HG03108 (cell line): ENCODE results near the gene CHPT1.
"Not testable (repeated sequence)": the region's sequence is repeated elsewhere in the genome, so short reads cannot be mapped to it uniquely, and the experiment has no call there.

Experiments used
- ATAC-seq: cut with Tn5 transposase; IDR thresholded peaks from one replicate; pipeline ENCODE4 v1.9.1; 2021; ENCODE audit warnings: moderate library complexity; ENCODE audit not compliant: unreplicated experiment

Gene CHPT1

DNA sequence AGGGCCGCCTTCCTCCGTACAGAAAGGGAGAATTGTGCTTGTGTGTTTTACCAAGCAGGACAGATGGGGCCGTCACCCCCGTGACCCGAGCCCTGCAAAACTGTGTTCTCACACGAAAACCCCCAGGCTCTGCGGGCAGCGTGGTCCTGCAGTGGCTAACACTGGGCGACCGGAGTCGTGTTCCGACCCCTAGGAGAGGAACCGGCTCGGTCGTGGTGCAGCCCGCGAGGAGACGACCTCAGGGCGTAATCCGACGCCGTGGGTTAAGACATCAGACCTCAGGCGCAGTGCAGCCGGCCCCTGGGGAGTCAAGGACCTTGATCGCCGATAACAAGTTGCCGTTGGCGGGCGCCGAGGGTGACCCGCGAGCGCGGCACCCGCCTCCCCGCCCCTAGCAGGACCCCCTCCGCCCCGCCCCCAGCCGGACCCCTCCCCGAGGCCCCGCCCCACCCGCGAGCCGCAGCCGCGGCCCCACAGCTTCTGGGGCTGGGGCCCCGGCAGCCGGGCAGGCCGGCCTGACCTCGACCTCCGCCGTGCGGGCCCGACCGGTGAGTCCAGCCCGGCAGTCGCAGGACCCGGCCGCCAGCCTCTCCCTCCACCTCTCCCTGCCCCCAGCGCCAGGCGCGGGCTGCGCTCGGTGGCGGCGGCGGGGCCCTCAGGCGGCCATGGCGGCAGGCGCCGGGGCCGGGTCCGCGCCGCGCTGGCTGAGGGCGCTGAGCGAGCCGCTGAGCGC, at the start of gene CHPT1:
TSS of gene CHPT1 (plus strand) at position 444 of the 733 bp plus-strand sequence. CDS start at position 666, 222 bp downstream.
- ATAC-seq: peak; percentile 58

DNA sequence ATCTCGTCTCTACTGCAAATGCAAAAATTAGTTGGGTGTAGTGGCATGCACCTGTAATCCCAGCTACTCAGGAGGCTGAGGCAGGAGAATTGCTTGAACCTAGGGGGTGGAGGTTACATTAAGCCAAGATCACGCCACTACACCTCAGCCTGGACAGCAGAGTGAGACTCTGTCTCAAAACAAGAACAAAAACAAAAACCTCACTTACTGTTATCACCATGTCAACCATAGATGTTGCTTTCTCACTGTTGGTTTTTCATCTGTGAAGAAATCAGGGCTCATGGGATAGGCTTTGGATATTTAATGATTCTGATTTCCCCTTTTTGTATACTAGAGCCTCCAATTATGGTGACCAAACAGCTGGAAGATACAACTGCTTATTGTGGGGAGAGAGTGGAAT, 49.7 kb upstream of the CHPT1 start:
- ATAC-seq: no peak

DNA sequence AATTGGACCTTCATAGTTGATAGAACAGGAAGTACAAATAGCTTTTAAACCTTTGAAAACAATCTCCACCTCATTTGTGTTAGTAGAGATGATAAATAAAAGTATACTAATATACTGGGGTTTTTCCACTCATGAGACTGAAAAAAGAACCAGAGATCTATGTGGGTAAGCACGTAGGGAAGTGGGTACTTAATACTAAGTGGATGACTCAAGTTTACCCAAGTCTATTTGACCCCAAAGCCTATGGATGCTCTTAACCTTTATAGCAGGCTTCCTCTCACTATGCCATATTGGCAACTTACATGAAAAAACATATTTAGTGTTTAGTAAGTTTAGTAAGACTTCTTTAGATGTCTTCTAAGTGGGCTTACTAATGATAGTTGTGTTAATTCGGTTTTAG, 49.2 kb upstream of the CHPT1 start:
- ATAC-seq: no peak

DNA sequence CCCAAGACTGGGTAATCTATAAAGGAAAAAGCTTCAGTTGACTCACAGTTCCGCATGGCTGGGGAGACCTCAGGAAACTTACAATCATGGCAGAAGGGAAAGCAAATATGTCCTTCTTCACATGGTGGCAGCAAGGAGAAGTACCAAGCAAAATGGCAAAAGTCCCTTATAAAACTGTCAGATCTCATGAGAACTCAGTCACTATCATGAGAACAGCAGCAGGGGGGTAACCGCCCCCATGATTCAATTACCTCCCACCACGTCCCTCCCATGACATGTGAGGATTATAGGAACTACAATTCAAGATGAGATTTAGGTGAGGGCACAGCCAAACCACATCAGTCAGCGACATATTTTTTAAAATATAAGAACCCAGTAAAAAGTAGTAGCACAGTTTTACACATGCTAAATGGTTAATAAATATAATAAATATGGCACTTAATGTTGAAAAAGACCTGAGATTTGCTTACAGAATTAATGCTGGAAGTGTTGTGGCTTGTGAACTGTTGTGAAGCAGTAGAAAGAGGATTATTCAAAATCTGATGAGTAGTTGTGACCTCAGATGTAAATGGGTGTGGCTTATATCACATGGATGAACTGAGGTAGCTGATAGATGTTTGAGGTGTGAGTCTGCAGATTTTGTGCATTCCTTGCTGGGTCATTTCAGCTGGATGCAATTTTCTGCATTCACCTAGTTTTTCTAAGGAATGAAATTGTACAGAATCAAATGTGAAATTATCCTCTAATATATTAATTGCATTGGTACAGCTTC, 46.9 kb upstream of the CHPT1 start:
- no peak for ATAC-seq

DNA sequence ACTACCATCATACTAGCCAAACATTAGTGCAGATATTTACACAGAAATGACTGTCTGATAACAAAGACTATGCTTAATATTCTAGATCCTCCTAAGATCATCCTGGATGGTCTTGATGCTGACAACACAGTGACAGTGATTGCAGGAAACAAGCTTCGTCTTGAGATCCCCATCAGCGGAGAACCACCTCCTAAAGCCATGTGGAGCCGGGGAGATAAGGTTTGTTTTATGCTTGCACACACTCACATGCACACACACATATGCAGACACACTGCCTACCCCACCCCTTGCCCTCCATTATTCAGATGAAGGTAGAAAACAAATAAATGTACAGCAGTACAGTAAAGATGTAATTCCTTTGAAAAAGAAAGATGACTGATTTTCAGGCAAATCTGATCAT, 44.4 kb upstream of the CHPT1 start:
- ATAC-seq: no peak

DNA sequence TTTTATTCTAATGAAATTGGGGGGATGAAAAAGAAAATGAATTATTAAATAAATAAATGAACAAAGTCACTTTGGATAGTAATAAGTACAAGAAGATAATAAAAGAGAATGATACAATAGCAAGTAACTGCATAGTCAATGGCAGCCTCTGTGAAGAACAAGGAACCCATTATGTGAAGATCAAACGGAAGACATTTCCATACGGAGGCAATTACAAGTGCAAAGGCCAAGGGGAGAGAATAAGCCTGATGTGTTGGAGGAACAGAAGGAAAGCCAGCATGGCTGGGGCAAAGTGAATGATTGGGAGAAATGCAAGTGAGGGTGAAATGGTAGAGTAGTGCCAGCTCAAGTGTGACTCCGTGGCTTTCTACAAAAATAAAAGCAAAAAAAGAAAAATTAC, 43.9 kb upstream of the CHPT1 start:
- no peak for ATAC-seq

DNA sequence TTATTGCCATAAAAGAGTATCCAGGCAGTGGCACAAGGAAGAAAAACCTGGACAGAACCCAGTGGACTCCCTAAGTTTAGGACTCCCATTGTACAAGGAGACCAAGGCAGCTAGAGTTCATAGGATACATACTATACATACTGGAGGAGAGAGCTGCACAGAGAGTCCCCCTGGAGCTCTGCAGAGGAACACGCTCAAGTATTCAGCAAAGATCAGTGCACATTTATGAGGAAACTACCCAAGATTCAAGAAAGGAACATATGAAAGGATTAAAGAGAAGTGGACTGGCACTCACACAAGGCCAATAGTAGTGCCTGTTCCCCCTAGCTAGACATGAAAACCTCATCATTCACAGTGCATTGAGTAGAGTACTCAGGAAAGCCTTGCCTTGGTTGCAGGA, 43.0 kb upstream of the CHPT1 start:
- no peak for ATAC-seq

DNA sequence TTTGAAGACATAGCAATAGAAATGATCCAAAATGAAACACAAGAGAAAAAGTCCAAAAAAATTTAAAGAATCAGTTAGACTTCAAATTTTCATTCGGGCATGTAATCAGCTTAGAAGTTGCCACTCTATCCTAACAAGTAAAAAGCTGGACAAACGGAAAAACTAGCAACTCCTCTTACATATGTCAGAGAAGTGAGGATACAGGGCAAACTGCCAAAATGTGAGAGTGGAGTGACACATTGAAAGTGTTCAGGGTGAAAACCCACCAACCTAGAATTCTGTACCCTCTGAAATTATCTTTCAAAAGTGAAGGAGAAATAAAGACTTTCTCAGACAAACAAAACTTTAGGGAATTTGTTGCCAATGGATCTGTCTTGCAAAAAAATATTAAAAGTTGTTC, 42.0 kb upstream of the CHPT1 start:
- ATAC-seq: no peak

DNA sequence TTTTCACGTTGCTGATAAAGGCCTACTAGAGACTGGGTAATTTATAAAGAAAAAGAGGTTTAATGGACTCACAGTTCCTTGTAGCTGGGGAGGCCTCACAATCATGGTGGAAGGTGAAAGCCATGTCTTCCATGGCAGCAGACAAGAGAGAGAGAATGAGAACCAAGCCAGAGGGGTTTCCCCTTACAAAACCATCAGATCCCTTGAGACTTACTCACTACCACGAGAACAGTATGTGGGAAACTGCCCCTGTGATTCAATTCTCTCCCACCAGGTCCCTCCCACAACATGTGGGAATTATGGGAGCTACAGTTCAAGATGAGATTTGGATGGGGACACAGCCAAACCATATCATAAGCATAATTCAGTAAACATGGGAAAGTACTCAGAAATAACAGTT, 36.8 kb upstream of the CHPT1 start:
- ATAC-seq: not testable (repeated sequence)

DNA sequence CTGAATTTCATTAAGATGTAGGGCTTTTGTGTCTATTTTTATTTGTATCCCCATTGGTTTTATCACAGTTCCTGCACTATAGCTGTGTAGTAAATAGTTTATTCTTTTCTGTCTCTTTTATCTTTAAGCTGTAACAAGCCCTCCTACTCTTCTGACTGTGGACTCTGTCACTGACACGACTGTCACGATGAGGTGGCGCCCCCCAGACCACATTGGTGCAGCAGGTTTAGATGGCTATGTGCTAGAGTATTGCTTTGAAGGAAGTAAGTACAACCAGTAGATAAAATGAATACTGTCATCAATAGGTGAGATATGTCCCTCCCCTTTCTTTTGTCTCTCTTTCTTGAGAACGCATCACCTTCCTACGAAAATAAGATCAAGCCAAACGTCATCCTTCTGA, 34.1 kb upstream of the CHPT1 start:
- ATAC-seq: no peak

DNA sequence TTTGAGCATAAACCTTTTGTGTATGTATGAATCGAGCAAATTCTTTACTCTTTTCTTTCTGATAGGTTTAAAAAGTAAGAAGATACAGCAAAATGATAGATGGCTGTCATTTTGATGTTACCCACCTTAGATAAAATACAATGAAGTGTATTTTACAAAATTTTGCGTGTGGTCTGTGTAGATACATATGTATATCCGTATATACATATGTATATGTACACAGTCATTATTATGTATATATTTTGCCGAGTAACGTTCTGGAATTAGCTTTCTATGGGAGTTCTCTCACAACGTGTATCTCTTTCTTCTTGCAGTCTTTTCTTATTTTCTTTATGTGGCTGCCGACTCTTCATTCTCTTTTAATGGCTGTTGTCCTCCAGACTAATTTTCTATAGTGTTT, 32.4 kb upstream of the CHPT1 start:
- ATAC-seq: no peak

DNA sequence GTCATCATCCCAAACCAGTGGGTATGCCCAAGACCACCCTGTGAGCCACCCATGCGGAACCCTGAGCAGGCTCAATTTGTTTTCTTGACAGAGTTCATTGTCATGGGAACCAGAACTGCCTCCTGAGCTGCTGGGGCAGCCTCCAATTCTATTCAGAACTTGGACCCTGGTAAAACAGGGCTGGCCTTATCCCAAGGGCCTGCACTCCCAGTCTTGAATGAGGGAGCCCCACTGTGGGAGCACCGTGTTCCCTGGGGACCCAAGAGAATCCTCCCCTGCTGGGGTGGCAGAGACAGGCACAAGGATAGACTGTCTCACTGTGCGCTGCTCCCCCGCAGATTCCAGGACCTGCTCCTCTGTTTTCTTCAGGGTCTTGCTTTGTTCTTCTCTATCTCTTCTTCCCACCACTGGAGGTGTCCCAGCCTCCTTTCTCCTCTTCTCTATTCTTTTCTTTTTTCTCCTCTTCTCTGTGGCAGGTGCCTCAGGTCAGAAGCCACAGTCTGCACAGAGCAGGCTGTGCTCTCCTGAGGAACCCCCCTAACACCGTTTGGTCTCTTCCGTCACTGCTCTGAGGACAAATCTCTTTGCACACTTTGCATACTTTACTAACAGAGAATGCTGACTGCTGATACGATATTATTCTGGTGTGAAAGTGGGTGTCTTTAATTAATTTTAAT, 31.2 kb upstream of the CHPT1 start:
- ATAC-seq: no peak

DNA sequence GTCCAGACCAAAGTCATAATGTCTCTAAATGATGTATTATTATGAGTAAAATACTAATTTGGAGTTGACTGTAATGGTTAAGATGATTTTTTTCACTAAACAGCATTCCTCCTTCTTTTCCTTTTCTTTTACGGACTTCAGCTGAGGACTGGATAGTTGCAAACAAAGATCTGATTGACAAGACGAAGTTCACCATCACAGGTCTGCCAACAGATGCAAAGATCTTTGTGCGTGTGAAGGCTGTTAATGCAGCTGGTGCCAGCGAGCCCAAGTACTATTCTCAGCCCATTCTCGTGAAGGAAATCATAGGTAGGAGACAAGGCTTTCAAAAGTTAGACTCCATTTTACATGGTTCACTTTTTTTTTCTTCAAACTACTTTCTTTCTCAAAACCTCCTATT, 29.8 kb upstream of the CHPT1 start:
- ATAC-seq: no peak

DNA sequence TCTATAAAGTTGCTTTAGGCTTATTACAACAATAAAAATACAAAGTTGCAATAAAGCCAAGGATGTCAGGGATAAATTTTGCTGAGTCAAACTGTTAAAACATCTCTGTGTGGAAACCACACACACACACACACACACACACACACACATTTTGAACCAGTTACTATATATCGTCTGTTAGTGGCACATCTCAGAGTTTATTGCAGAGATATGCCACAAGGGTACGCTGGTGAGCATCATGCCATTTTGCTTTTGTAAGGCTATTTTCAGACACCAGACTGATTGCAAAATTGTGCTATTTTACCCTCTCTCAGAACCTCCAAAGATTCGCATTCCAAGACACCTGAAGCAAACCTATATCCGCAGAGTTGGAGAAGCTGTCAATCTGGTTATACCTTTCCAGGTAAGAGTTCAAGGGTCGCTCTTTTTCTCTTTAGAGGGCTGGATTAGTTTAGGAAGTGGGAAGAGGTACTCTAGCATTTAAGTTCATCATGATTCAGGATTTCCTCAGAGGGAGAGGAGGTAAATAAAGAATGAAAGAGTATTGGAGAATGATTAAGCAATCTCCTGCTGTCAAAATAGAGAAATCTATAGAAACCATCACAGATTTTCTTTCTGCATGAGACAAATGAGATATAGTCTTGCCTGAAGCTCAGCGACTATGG, 27.3 kb upstream of the CHPT1 start:
- ATAC-seq: no peak

DNA sequence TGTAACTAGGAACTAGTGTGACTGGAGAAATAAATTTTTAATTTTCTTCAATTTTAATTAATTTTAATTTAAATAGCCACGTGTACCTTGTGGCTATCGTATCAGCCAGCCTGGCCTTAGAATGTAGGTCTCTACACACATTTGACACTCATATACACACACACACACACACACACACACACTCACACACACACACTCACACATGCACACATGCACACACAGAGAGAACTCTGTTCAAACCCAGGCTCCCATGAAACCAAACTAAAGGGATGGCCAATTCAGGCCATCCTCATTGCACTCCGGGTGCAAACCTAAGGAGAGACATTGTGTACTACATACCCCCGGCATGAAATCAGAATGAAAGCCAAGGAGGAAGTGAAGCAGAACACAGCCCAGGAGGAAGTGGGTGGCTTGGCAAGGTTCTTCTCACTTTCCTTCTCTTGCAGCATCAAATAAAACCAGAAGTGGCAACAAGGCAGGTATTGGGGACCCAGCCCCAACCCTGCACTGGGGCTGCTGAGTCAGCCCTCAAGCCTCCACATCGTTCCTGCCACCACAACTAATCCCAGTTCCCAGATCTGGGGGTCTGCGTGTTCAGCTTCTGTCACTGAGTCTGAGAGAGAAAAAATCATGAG, 26.2 kb upstream of the CHPT1 start:
- ATAC-seq: peak; percentile 93

DNA sequence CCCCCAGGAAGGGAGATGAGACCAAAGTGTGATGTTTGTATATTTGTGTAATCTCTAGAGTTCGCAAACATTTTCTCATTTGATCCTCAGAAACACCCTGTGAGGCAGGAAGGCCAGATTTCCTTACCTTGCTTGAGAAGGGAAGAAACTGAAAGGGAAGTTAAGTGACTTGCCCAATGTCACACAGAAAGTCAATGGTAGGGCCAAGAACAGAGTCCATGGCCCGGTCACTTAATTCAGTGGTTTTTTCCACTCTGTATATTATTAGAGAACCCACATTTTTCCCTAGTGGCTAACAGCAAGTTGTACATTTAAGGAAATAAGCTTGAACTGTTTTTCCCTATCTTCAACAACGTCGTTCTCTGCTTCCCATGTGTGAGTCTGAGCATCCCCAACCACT, 25.6 kb upstream of the CHPT1 start:
- peak; percentile 10 for ATAC-seq

DNA sequence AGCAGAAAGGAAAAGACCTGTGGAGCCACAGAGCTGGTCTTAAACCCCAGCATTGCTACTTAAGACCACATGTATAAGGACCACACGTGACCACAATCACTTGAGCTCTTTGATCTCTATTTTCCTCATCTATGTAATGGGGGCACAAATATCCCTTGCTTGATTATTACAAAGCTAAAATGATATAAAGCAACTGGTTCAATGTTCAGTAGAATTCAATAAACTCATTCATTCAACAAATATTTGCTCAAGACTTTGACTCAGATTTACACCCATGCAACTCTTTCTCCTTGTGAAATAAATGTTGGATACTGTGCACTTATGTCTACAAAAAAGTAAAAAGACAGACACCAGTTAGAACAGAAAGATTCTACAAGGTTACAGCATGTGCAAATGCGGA, 21.9 kb upstream of the CHPT1 start:
- no peak for ATAC-seq

DNA sequence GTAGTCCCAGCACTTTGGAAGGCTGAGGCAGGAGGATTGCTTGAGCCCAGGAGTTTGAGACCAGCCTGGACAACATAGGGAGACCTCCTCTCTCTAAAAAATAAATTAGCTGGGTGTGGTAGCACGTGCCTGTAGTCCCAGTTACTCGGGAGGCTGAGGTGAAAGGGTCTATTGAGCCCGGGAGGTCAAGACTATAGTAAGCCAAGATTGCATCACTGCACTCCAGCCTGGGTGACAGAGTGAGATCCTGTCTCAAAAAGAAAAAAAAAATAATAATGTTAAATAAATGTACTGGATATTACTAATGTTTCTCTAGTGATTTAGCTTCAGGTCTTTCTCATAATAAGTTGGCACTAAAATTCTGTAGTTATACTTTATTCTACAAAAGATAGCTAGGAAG, 20.9 kb upstream of the CHPT1 start:
- not testable (repeated sequence) for ATAC-seq

DNA sequence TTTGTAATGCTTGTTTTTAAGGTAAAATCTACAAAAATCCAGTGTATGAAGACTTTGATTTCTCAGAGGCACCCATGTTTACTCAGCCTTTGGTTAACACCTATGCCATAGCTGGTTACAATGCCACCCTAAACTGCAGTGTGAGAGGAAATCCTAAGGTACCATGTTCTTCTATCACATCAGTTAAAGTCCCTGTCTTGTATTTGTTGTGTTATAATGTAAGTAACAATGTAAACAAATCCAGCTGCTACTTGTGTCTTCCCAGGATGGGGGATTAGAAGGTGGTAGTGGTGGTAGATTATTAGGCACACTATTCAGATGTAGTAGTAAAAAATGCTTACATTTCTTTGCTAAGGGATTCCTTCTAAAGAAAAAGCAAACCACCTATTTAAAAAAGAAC, 19.4 kb upstream of the CHPT1 start:
- ATAC-seq: no peak

DNA sequence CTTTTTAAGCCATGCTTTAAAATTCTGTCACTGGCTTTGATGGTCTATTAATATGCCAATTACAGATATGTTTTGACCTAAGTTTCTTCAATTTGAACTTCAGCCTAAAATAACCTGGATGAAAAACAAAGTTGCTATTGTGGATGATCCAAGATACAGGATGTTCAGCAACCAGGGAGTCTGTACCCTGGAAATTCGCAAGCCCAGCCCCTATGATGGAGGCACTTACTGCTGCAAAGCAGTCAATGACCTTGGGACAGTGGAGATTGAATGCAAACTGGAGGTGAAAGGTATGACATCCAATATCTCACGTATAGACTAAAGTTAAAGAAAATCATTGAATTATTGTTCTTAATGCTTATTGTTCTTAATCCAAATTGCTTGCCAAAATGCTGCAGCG, 17.2 kb upstream of the CHPT1 start:
- ATAC-seq: no peak

DNA sequence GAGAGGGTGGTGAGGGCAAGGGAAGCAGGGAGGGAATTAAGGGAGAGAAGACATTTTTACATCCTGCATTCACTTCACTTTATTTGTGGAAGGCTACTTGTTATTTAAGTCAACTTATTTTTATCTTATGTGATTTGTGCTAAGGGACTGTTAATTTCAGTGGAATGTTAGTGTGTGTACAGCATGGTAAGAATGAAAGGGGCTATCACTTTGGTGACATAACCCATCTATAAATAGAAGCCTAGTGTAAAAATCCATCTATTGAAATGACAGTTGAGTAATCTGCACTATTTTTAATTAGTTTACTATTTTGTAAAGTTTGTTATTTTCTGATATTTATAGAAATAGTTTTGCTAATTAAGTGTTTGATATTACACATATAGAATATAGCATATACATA, 16.8 kb upstream of the CHPT1 start:
- ATAC-seq: no peak
